ENCODE measurements around the gene KCNMB3. TPM values are rescaled to one million over a fixed set of nuclear protein-coding genes. Genes with fewer than 3 reads are reported as not detected.
"Not testable (repeated sequence)": the region's sequence is repeated elsewhere in the genome, so short reads cannot be mapped to it uniquely, and the experiment has no call there.

Gene KCNMB3
- total and polyA plus RNA-seq, 2 of the 13 experiments (the other 11 are each of a cell fraction or from before 2014, with no cell fraction given): 4.3 to 7.1 TPM

DNA sequence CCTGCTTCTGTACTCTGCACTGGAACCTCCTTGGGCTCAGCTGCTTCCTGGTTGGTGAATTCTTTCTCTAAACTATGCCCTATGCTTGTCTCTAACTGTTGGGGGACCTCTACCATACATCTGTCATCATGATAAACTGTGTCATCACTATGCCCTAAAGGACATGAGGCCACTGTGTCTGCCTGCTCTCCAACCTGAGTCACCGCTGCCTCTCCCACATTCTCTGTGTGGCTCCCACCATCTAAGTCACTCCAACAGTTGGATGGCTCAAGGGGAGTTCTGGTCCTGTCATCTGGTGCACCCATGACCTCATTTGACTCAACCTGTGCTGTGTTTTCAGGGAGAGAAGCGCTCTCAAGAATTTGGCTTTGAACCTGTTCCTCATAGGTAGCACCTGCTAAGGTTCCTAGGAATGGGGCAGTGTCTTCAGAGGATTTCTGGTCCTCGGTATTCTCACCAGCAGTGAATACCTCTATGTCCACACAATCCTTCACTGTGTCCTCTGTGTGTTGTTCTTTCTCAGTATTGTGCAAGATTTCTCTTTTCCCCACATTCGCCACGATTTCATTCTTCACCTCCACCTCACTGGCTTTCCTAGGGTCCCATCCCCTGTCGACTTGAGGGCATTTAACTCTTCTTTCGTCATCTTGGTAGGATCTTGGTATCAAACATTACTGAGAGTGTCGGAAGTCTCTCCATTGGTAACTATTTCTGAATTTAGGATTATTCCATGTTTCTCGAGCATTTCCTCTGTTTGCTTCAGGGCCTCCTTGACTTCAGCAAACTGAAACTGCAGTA is 9.2 kb upstream of the KCNMB3 start:
- peaks cover 57% of the 10 kb centered on the region for H3K4me1 ChIP-seq (ENCODE audit: insufficient read depth, low read length)
- WGBS (ENCODE audit: low lambda C conversion rate): 76% methylated on average over 9 of the region's 9 CpGs
- H3K4me2 ChIP-seq (ENCODE audit: low read depth, low read length): peak overlapping the region; percentile 76
- H3K9me3 ChIP-seq (ENCODE audit: low read length); H4K20me1 ChIP-seq (ENCODE audit: insufficient read depth, low read length); FAIRE-seq; intact Hi-C loops (cut with micrococcal nuclease; ENCODE audit: unreplicated experiment); H2AFZ ChIP-seq (ENCODE audit: low read length); H3K27ac ChIP-seq (ENCODE audit: extremely low read length, insufficient read depth, low read length); H3K36me3 ChIP-seq (replicated peaks in 1 of 2; ENCODE audit: control insufficient read depth in 1 of 2, insufficient read depth in 2 of 2, low read length in 2 of 2); H3K27me3 ChIP-seq (ENCODE audit: control insufficient read depth in 1 of 2, insufficient read depth in 2 of 2, low read length in 2 of 2); H3K79me2 ChIP-seq (ENCODE audit: insufficient read depth, low read length); CTCF ChIA-PET (ENCODE audit: low intra/inter-chr PET ratio, low total read pairs); in situ Hi-C loops (cut with HindIII; ENCODE audit: extremely low pct_ligation_motif_present, low pct_unique_long_range_greater_than_20kb); DNase-seq (ENCODE audit: low spot score); TF ChIP-seq CREB1 (CRISPR knock-in tag; IDR thresholded peaks at IDR 0.05): not testable (repeated sequence)
- ATAC-seq: peak; percentile 19
- BruUV-seq (replicated peaks): TSS peak; percentile 75
- TF ChIP-seq CEBPG (CRISPR knock-in tag; IDR thresholded peaks at IDR 0.05) (peak; percentile 46), CREB1 (IDR thresholded peaks at IDR 0.05) (0 out of 2 replicates have a peak, but pooled peaks have one; percentile 4), FOSL2 (CRISPR knock-in tag; IDR thresholded peaks at IDR 0.05) (0 out of 2 replicates have a peak, but pooled peaks have one; percentile 15), CEBPB (IDR thresholded peaks at IDR 0.05; ENCODE audit: borderline replicate concordance, low read depth, low read length) (peak; percentile 56)
- TF ChIP-seq, protein P1, sequence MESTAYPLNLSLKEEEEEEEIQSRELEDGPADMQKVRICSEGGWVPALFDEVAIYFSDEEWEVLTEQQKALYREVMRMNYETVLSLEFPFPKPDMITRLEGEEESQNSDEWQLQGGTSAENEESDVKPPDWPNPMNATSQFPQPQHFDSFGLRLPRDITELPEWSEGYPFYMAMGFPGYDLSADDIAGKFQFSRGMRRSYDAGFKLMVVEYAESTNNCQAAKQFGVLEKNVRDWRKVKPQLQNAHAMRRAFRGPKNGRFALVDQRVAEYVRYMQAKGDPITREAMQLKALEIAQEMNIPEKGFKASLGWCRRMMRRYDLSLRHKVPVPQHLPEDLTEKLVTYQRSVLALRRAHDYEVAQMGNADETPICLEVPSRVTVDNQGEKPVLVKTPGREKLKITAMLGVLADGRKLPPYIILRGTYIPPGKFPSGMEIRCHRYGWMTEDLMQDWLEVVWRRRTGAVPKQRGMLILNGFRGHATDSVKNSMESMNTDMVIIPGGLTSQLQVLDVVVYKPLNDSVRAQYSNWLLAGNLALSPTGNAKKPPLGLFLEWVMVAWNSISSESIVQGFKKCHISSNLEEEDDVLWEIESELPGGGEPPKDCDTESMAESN (CRISPR knock-in tag; conservative IDR thresholded peaks at IDR 0.05): 0 out of 2 replicates have a peak, but pooled peaks have one; percentile 10
- POLR2A ChIA-PET: interaction anchor here (0.8 to 1.6 kb wide), 3 partner anchors 8 to 20 kb away, joined by 3 to 6 read pairs (median 3); partner anchors contain the start of gene KCNMB3
- H3K4me3 ChIP-seq (replicated peaks in 1 of 3; ENCODE audit: insufficient read depth in 1 of 3, low read depth in 2 of 3, low read length in 3 of 3): peak overlapping the region; percentile 61 to 75 (median 74); a peak in 3 of 6 replicates
- H3K9ac ChIP-seq (ENCODE audit: insufficient read depth, low read depth, low read length): 0 out of 2 replicates have a peak overlapping the region, but pooled peaks have one; percentile 62

All from HepG2 (cell line).